ENCODE measurements around the gene CHRM1. TPM values are rescaled to one million over a fixed set of nuclear protein-coding genes. Genes with fewer than 3 reads are reported as not detected.

CHRM1 gene
- polyA plus RNA-seq, 2 of the 4 experiments (the other 2 are of a cell fraction), result not detected

- TF ChIP-seq HMGXB4 (CRISPR knock-in tag; IDR thresholded peaks at IDR 0.05; ENCODE audit: borderline replicate concordance) (no peak; the same call in 1 of the 2 replicates), JUN (IDR thresholded peaks at IDR 0.05) (peak; percentile 96 to 97), TFCP2L1 (CRISPR knock-in tag; IDR thresholded peaks at IDR 0.05) (0 out of 2 replicates have a peak, but pooled peaks have one; percentile 13), ZC3H11A (IDR thresholded peaks at IDR 0.05) (no peak), FOXS1 (CRISPR knock-in tag; IDR thresholded peaks at IDR 0.05) (no peak), PHF8 (IDR thresholded peaks at IDR 0.05; ENCODE audit: borderline replicate concordance, low read depth) (peak; percentile 66; the same call in 1 of the 2 replicates), CHD4 (IDR thresholded peaks at IDR 0.05; ENCODE audit: borderline replicate concordance) (no peak), HOXA7 (CRISPR knock-in tag; IDR thresholded peaks at IDR 0.05) (no peak), RNF2 (IDR thresholded peaks at IDR 0.05; ENCODE audit: borderline replicate concordance, low read depth) (peak; percentile 22; the same call in 1 of the 2 replicates), HEYL (CRISPR knock-in tag; IDR thresholded peaks at IDR 0.05) (no peak)
Measured at GRCh38 chr11:62880803-62881578, 40.2 kb downstream of the CHRM1 start, which contains the start of gene SLC3A2 (continued).

GRCh38 chr11:62880231-62880802 is 40.8 kb downstream of the CHRM1 start:
- Histone ChIP-seq H3K4me3 (peak overlapping the region; percentile 89), H3K4me1 (peaks cover 40% of the 10 kb centered on the region), H3K9me3 (no peaks in the 10 kb centered on the region), H3K4me2 (peak overlapping the region; percentile 91), H3K27ac (peak overlapping the region; percentile 97 to 100)
- DNase-seq (ENCODE audit: low read depth in 1 of 2, low spot score in 1 of 2) (peak; percentile 37 to 38), FAIRE-seq (no peak), ATAC-seq (peak; percentile 25 to 30)
- no peak for TF ChIP-seq RNF2 (IDR thresholded peaks at IDR 0.05; ENCODE audit: borderline replicate concordance, low read depth)
- TF ChIP-seq NFE2L2 (conservative IDR thresholded peaks at IDR 0.05; ENCODE audit: low read length), result no peak
- TF ChIP-seq PBX3 (IDR thresholded peaks at IDR 0.05), result no peak
- no peak for TF ChIP-seq MYC (IDR thresholded peaks at IDR 0.05; ENCODE audit: borderline replicate concordance, low read length)
- TF ChIP-seq EP300 (IDR thresholded peaks at IDR 0.05), result no peak
- no peak for TF ChIP-seq MAFK (IDR thresholded peaks at IDR 0.05; ENCODE audit: partially characterized antibody)
- TF ChIP-seq NPAS2 (CRISPR knock-in tag; IDR thresholded peaks at IDR 0.05; ENCODE audit: borderline replicate concordance), result no peak
- TF ChIP-seq EHMT2 (IDR thresholded peaks at IDR 0.05; ENCODE audit: low read depth), result no peak
- TF ChIP-seq NR3C1 (IDR thresholded peaks at IDR 0.05), result no peak
- TF ChIP-seq CBX8 (IDR thresholded peaks at IDR 0.05), result no peak
- no peak for TF ChIP-seq ATOH8 (CRISPR knock-in tag; IDR thresholded peaks at IDR 0.05; ENCODE audit: low read depth)
- ChIA-PET CTCF (interaction anchor here (1.0 to 6.1 kb wide), 6 partner anchors 8 to 79 kb away, joined by 3 to 42 read pairs (median 7); no protein-coding TSS in a partner anchor), POLR2A (interaction anchor here (1.0 to 3.2 kb wide), 8 partner anchors 10 to 209 kb away, joined by 3 to 48 read pairs (median 8); partner anchors contain the start of genes UQCC3, WDR74 and ZBTB3)
- 8% methylated on average over 16 of the region's 16 CpGs for whole genome bisulfite sequencing (ENCODE audit: missing lambda C conversion rate)
